Effector CD8-positive, alpha-beta T cell (primary cell): ENCODE measurements around the gene TMEM86B.

Experiments used
- DNase-seq: peaks from one replicate; lab custom pipeline; 2025; lab: John Stamatoyannopoulos, UW

The TMEM86B gene

GRCh38 chr19:55257461-55258420, 29.2 kb upstream of the TMEM86B start:
- DNase-seq, result no peak

- no peak for DNase-seq
These were observed 28.2 kb upstream of the TMEM86B start for GRCh38 chr19:55256562-55257460.

- DNase-seq, result no peak
These were observed 27.3 kb upstream of the TMEM86B start for GRCh38 chr19:55255618-55256423.

GRCh38 chr19:55254625-55254977, 26.0 kb upstream of the TMEM86B start:
- DNase-seq, result no peak

GRCh38 chr19:55253842-55254624, 25.5 kb upstream of the TMEM86B start:
- peak; percentile 48 for DNase-seq

GRCh38 chr19:55252760-55253663, 24.4 kb upstream of the TMEM86B start:
- DNase-seq, result no peak

- no peak for DNase-seq
These were observed 22.9 kb upstream of the TMEM86B start for GRCh38 chr19:55251341-55252081.

GRCh38 chr19:55250262-55251036, 21.9 kb upstream of the TMEM86B start:
- DNase-seq, result no peak

- DNase-seq, result no peak
These were observed 21.3 kb upstream of the TMEM86B start for GRCh38 chr19:55249841-55250240.

- DNase-seq, result no peak
These were observed 20.1 kb upstream of the TMEM86B start for GRCh38 chr19:55248704-55249103.

- DNase-seq, result no peak
These were observed 19.7 kb upstream of the TMEM86B start for GRCh38 chr19:55248166-55248675.

- DNase-seq, result no peak
These were observed 19.1 kb upstream of the TMEM86B start for GRCh38 chr19:55247621-55248099.

GRCh38 chr19:55246462-55247451, 18.2 kb upstream of the TMEM86B start:
- no peak for DNase-seq

- no peak for DNase-seq
These were observed 16.8 kb upstream of the TMEM86B start for GRCh38 chr19:55245236-55245904.

- no peak for DNase-seq
These were observed 15.6 kb upstream of the TMEM86B start for GRCh38 chr19:55244004-55244680.

- no peak for DNase-seq
These were observed 14.0 kb upstream of the TMEM86B start for GRCh38 chr19:55242517-55242916.
